Esophagus muscularis mucosa (tissue), 4 donors: ENCODE data around the gene ST6GALNAC3. TPM values are rescaled to one million over a fixed set of nuclear protein-coding genes. Genes with fewer than 3 reads are reported as not detected.
"Not testable (repeated sequence)": the region's sequence is repeated elsewhere in the genome, so short reads cannot be mapped to it uniquely, and the experiment has no call there.

Source experiments
- DNase-seq: peaks from one replicate; pipeline ENCODE4 v3.0.0-alpha.2; 2017; ENCODE audit errors: extremely low spot score
- H3K27ac ChIP-seq, 4 donors: fragments of 200-600 bp; sonication (generic); replicated peaks in 1 of 4; 1 replicate in 3 of 4; 2 replicates in 1 of 4; pipeline ENCODE4 v1.5.1; 2016 to 2019; ENCODE audit warnings: mild to moderate bottlenecking in 1 of 4
- H3K27me3 ChIP-seq, 4 donors: fragments of 200-600 bp; sonication (generic); one replicate each; pipeline versions ENCODE4 v1.5.1 to v1.6.0; 2016 to 2019
- H3K36me3 ChIP-seq, 4 donors: fragments of 200-600 bp; sonication (generic); one replicate each; pipeline ENCODE4 v1.5.1; 2016 to 2019
- H3K4me1 ChIP-seq, 4 donors: fragments of 200-600 bp; sonication (generic); one replicate each; pipeline ENCODE4 v1.5.1; 2016 to 2019
- H3K4me3 ChIP-seq, 4 donors: fragments of 200-600 bp; sonication (generic); 1 replicate in 2 of 4; 2 replicates in 2 of 4; pipeline ENCODE4 v1.5.1; 2016 to 2019; ENCODE audit warnings: mild to moderate bottlenecking in 4 of 4, moderate library complexity in 1 of 4
- H3K9me3 ChIP-seq, 4 donors: fragments of 200-600 bp; sonication (generic); 1 replicate in 3 of 4; 2 replicates in 1 of 4; pipeline ENCODE4 v1.5.1; 2016 to 2019
- CTCF ChIP-seq, 3 experiments: fragments of 200-600 bp in 2 of 3; fragments of 450-650 bp in 1 of 3; sonication (generic) in 2 of 3; IDR thresholded peaks; one replicate each; pipeline ENCODE4 v1.5.1; 2017 to 2019; ENCODE audit warnings: antibody characterized with exemption in 3 of 3, mild to moderate bottlenecking in 2 of 3, moderate library complexity in 1 of 3
- EP300 ChIP-seq: sonication (generic); formaldehyde crosslinking; IDR thresholded peaks from one replicate; pipeline ENCODE4 v1.6.1; 2017; ENCODE audit warnings: antibody characterized with exemption
- POLR2A ChIP-seq: fragments of 450-650 bp; IDR thresholded peaks from one replicate; pipeline ENCODE4 v1.6.1; 2017; ENCODE audit warnings: antibody characterized with exemption, moderate library complexity, mild to moderate bottlenecking, low read depth
- POLR2AphosphoS5 ChIP-seq, 2 donors: sonication (generic); formaldehyde crosslinking; IDR thresholded peaks; one replicate each; pipeline ENCODE4 v1.6.1; 2017; ENCODE audit warnings: antibody characterized with exemption in 2 of 2
- WGBS: methylation state at CpG from one replicate; pipeline ENCODE4 v1.1.5; 2018; 5-methylcytosine and 5-hydroxymethylcytosine counted together
- intact Hi-C: fragments of 100-400 bp; cut with DNase I; formaldehyde crosslinking; loops from one replicate; pipeline ENCODE4 v1.15.1; 2023
- total RNA-seq, 4 donors: library from RNA; depleted of rRNA; stranded (reverse); fragments of >200 nt; gene quantifications; one replicate each; pipeline versions ENCODE4 v1.1.0 to v1.2.1, GENCODE V29; 2016

The ST6GALNAC3 gene
- total RNA-seq, 4 donors from 2014 or later: 2.1 to 6.8 (median 4.8) TPM

- no peak for TF ChIP-seq EP300
- TF ChIP-seq CTCF (IDR thresholded peaks at IDR 0.05): no peak
- TF ChIP-seq POLR2A: no peak
- TF ChIP-seq POLR2AphosphoS5 (IDR thresholded peaks at IDR 0.05): no peak
- intact Hi-C loops: no loop called here
- H3K9me3 ChIP-seq: no peaks in the 10 kb centered on the region
- no peaks in the 10 kb centered on the region for H3K36me3 ChIP-seq
- H3K27me3 ChIP-seq: no peaks in the 10 kb centered on the region
- no peak overlapping the region for H3K4me3 ChIP-seq
- H3K27ac ChIP-seq: no peak overlapping the region
- no peak for DNase-seq
- peaks cover 0 to 3% (median 0%) of the 10 kb centered on the region in 4 donors for H3K4me1 ChIP-seq
Observed at GRCh38 chr1:76640092-76640491, 565.5 kb downstream of the ST6GALNAC3 start.

- Histone ChIP-seq H3K9me3 (no peaks in the 10 kb centered on the region), H3K27ac (no peak overlapping the region), H3K27me3 (no peaks in the 10 kb centered on the region), H3K4me1 (peaks cover 0 to 3% (median 0%) of the 10 kb centered on the region in 4 donors), H3K36me3 (no peaks in the 10 kb centered on the region), H3K4me3 (no peak overlapping the region)
- no peak for TF ChIP-seq POLR2AphosphoS5 (IDR thresholded peaks at IDR 0.05)
- no peak for DNase-seq
- intact Hi-C loops: no loop called here
Observed at GRCh38 chr1:76640723-76641122, 566.2 kb downstream of the ST6GALNAC3 start.

GRCh38 chr1:76644139-76644538 is 569.6 kb downstream of the ST6GALNAC3 start:
- peaks cover 0 to under 1% (median 0%) of the 10 kb centered on the region in 4 donors for H3K9me3 ChIP-seq

GRCh38 chr1:76652860-76653259 is 578.3 kb downstream of the ST6GALNAC3 start:
- H3K27me3 ChIP-seq, DNase-seq, H3K4me3 ChIP-seq, intact Hi-C loops, H3K4me1 ChIP-seq, H3K36me3 ChIP-seq, H3K27ac ChIP-seq: not testable (repeated sequence)
- 95% methylated on average over 5 of the region's 5 CpGs for WGBS
- peaks cover 0 to 21% (median 16%) of the 10 kb centered on the region in 4 donors for H3K9me3 ChIP-seq

More at GRCh38 chr1:76644139-76644538, 569.6 kb downstream of the ST6GALNAC3 start:
- DNase-seq: no peak
- peaks cover 0 to 3% (median 0%) of the 10 kb centered on the region in 4 donors for H3K4me1 ChIP-seq
- WGBS: 75% methylated on average over 5 of the region's 5 CpGs
- no peak overlapping the region for H3K4me3 ChIP-seq
- intact Hi-C loops: no loop called here
- no peaks in the 10 kb centered on the region for H3K36me3 ChIP-seq
- TF ChIP-seq CTCF (IDR thresholded peaks at IDR 0.05) (no peak), POLR2A (no peak), EP300 (no peak), POLR2AphosphoS5 (IDR thresholded peaks at IDR 0.05) (no peak)
- H3K27me3 ChIP-seq: no peaks in the 10 kb centered on the region
- H3K27ac ChIP-seq: no peak overlapping the region

- TF ChIP-seq CTCF (IDR thresholded peaks at IDR 0.05): no peak
- no peak for TF ChIP-seq POLR2AphosphoS5 (IDR thresholded peaks at IDR 0.05)
- TF ChIP-seq EP300: no peak
- TF ChIP-seq POLR2A: no peak
- WGBS: 89% methylated on average over 2 of the region's 2 CpGs
- Histone ChIP-seq H3K27me3 (no peaks in the 10 kb centered on the region), H3K27ac (no peak overlapping the region), H3K4me1 (no peaks in the 10 kb centered on the region), H3K36me3 (no peaks in the 10 kb centered on the region), H3K9me3 (no peaks in the 10 kb centered on the region), H3K4me3 (no peak overlapping the region)
- no peak for DNase-seq
- intact Hi-C loops: no loop called here
Observed at GRCh38 chr1:76657623-76658022, 583.1 kb downstream of the ST6GALNAC3 start.

GRCh38 chr1:76659171-76659940 is 584.8 kb downstream of the ST6GALNAC3 start:
- no peak for DNase-seq
- Histone ChIP-seq H3K4me1 (no peaks in the 10 kb centered on the region), H3K27me3 (no peaks in the 10 kb centered on the region), H3K9me3 (no peaks in the 10 kb centered on the region), H3K4me3 (no peak overlapping the region), H3K27ac (no peak overlapping the region), H3K36me3 (no peaks in the 10 kb centered on the region)
- WGBS: 67% methylated on average over 4 of the region's 4 CpGs
- no peak for TF ChIP-seq POLR2A
- TF ChIP-seq EP300: no peak
- no peak for TF ChIP-seq CTCF (IDR thresholded peaks at IDR 0.05)
- no peak for TF ChIP-seq POLR2AphosphoS5 (IDR thresholded peaks at IDR 0.05)
- intact Hi-C loops: no loop called here
